GM19395 (cell line): ENCODE data around the gene C16orf92.
"Not testable (repeated sequence)": the region's sequence is repeated elsewhere in the genome, so short reads cannot be mapped to it uniquely, and the experiment has no call there.

Experiments used
- ATAC-seq: cut with Tn5 transposase; IDR thresholded peaks from one replicate; pipeline ENCODE4 v1.9.1; 2021; ENCODE audit warnings: mild to moderate bottlenecking, moderate library complexity; ENCODE audit not compliant: unreplicated experiment

Gene C16orf92

GRCh38 chr16:30003670-30004423 lies 19.2 kb upstream of the C16orf92 start:
- no peak for ATAC-seq

- no peak for ATAC-seq
Observed at GRCh38 chr16:30004424-30004776, 18.6 kb upstream of the C16orf92 start.

DNA sequence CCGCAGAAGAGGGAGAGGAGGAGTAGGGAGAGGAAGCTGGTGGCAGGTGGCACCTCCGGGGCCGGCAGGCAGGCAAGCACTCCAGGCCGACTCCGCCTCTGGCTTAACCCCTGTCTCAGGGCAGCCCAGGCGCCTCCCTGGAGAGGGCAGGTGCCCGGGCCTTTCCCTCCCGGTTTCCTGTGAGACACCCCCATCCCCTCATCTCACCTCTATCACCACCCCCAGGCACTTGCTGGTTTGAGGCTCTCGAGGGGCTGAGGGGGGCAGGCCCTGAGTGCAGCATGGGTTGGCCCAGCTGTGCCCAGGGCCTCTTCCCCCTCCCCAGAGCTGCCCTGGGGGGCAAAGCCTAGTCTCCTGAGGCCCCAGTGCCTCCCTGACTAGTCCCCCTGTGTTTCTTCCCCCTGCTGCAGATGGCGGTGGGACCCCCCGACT lies 18.2 kb upstream of the C16orf92 start:
- ATAC-seq, result no peak

- no peak for ATAC-seq
Observed at GRCh38 chr16:30005341-30006094, 17.5 kb upstream of the C16orf92 start.

DNA sequence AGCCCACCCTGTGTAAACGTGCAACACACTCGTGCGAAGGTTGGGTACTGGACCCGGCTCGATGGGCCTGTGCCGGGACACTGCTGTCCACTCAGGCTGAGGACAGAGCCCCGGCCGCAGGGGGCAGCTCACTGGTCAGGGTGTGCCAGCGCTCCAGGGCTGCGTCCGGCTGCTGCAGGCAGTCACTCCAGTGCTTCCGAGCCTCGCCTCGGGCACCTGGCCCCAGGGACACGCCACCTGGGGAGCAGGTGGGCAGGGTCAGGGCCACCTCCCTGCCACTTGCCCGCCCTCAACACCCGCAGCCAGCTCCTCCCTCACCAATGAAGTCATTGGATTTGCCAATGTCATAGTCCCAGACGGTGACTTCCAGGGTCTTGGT lies 16.9 kb upstream of the C16orf92 start:
- ATAC-seq, result no peak

DNA sequence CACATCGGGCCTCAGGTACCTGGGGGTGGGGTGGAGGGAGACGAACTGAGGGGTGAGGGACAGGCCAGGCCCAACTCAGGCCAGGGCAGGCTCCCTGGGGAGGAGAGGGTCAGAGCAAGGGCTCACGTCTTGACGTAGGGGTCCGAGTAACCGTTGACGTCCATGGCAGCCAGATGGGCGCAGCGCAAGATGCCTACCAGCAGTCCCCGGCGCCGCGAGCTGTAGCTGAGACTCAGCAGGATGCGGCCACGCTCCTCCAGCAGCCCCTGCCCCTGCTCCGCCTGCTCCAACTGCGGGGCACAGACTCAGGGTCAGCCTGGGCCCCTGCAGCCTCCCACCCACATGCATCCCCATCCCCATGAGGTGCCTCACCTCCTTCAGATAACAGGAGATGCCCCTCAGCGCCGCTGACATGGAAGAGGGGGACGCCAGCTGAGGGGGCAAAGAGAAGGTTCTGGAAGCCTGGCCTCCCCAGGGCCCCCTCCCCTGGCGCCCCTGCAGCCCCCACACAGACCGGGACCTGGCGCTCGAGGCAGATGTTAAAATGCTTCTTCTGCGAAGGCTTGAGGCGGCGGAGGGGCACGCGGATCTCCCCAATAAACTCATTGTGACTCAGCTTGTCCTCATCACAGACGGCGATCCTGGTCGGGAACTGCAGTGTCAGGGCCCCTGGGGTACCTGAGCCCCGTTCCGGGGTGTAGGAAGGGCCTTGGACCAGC lies 16.2 kb upstream of the C16orf92 start:
- ATAC-seq, result no peak

- ATAC-seq, result no peak
Observed at GRCh38 chr16:30007378-30007895, 15.6 kb upstream of the C16orf92 start.

- ATAC-seq, result no peak
Observed at GRCh38 chr16:30009085-30009862, 13.7 kb upstream of the C16orf92 start.

DNA sequence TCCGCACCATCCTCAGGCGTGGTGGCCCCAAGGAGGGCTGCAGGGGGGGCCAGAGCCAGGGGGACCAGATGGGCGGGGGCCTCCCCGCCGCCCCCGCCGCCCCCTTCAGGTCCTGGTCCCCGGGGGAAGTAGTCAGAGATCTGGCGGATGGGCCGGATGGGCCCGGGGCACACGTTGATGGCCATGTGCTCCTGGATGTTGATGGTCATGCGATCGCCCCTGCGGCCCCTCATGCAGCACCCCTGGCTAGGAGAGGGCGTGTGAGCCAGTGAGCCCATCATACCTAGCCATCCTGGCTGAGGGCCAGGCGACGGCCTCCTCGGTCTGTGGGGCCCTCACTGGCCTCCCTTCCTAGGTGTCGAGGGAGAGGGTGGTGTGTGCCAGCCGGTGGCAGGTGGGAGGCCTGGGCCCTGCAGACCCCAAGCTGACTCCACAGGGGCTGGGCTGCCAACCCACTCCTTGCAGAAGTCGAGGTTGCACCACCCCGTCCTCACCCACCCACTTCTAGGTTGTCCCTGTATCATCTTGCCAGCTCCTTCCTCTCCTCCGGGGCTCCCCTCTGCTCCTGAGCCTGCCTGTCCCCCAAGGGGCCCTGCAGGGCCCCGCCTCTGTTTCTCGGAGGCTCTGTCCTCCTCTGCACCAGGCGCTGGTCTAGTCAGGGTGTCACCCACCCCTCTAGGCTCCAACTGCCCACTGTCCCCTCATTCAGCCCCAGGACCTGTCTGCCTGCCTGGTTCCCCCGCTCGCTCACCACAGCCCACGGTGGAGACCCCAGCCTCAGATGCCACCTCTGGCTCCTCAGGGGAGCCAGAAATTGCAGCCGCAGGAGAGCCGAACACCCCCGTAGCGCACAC lies 12.8 kb upstream of the C16orf92 start:
- ATAC-seq, result no peak

- no peak for ATAC-seq
Observed at GRCh38 chr16:30010844-30011713, 11.9 kb upstream of the C16orf92 start, which contains the start of gene DOC2A. Gene DOC2A, minus strand, starts transcription at chr16:30011027. Its CDS starts 805 bp downstream, at chr16:30010222.

- no peak for ATAC-seq
Observed at GRCh38 chr16:30011714-30012504, 11.1 kb upstream of the C16orf92 start.

GRCh38 chr16:30012598-30012997 lies 10.4 kb upstream of the C16orf92 start:
- not testable (repeated sequence) for ATAC-seq

- not testable (repeated sequence) for ATAC-seq
Observed at GRCh38 chr16:30015450-30015849, 7.5 kb upstream of the C16orf92 start.

GRCh38 chr16:30016555-30017276 lies 6.3 kb upstream of the C16orf92 start:
- no peak for ATAC-seq

GRCh38 chr16:30017277-30017656 lies 5.7 kb upstream of the C16orf92 start:
- no peak for ATAC-seq

- ATAC-seq, result not testable (repeated sequence)
Observed at GRCh38 chr16:30017937-30018336, 5.1 kb upstream of the C16orf92 start.

GRCh38 chr16:30018731-30019158 lies 4.3 kb upstream of the C16orf92 start:
- no peak for ATAC-seq
